HG03039 (cell line): ENCODE results near the gene WLS.
"Not testable (repeated sequence)": the region's sequence is repeated elsewhere in the genome, so short reads cannot be mapped to it uniquely, and the experiment has no call there.

ENCODE experiments used
- ATAC-seq: cut with Tn5 transposase; IDR thresholded peaks from one replicate; pipeline ENCODE4 v1.9.1; 2021; ENCODE audit warnings: mild to moderate bottlenecking, moderate library complexity; ENCODE audit not compliant: unreplicated experiment

The WLS gene

DNA sequence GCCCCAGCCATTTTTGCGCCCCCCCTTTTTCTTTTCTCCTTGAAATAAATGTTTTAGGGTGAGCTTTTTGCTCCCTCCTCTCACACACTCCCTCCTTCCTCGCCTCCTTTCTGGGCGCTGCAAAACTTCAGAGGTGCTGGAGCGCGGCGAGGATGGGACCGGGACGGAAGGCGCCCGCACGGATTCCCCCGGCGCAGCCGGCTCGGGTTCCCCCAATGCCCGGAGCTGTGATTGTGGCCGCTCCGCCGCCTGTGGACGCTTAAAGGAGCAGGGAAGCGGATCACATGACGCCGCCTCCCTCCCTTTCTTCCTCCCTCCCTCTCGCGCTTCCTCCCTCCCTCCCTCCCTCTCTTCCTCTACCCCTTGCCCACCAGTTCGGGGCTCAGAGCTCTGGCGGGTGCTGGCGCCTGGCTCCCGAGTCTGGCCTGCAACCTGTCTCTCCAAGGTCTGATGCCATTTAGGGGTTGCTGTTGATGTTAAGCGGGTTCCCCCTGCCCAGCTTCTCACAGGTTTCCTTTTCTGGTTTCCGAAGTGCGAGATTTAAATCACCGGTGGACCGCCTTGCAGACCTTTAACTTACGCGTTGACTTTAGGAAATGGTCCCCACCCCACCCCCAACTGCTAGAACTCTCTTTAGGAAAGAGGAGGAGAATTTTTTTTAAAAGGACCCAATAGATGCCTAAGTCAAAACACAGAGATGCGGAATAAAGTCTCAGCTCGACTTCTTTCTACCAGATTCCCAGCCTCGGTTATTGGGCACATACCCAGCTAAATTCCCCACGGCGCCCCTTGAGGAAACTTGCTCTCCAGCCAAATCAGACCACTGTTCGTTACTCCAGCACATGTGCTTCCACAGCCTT, at the start of gene WLS:
TSS of gene WLS (minus strand) at position 235 of the 860 bp plus-strand sequence. CDS start at position 11, 224 bp downstream.
- ATAC-seq = no peak

DNA sequence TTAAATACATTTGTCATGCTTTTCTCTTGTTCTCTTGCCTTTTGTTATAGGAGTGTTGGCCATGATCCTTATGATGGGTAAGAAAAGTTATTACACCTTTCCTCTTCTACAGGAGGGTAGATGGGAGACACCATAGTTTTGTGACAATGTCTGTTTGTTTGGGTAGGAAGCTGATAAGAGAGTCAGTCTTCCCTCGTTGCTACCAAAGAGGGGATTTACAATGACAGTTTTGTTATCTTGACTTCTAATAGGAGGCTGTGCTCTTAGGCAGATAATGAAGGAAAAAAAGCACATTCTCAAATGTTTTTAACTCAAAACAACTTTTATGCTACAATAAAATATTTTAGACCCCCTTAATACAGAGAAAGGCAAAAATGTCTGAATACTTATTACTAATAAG, 48.0 kb upstream of the WLS start:
- ATAC-seq = no peak

DNA sequence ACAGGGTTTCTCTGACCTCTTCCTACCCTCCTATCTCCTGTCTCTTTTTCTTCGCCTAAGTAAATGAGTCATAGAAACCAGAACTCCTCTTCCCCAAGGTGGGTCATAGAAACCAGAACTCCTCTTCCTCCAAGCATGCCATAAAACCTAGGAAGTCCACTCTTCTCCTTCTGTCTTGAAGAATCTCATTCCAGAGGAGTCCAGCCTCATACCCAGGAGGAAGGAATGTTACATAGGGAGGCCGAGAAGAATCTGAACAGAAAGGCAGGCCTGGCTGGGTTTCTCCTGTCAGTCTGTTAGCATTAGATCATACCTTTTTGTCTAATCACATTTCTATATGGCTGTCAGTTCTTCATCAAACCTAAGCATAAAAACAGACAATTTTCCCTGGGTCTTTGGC, 47.5 kb upstream of the WLS start:
- no peak for ATAC-seq

GRCh38 chr1:68278221-68278620, 45.9 kb upstream of the WLS start:
- ATAC-seq = no peak

DNA sequence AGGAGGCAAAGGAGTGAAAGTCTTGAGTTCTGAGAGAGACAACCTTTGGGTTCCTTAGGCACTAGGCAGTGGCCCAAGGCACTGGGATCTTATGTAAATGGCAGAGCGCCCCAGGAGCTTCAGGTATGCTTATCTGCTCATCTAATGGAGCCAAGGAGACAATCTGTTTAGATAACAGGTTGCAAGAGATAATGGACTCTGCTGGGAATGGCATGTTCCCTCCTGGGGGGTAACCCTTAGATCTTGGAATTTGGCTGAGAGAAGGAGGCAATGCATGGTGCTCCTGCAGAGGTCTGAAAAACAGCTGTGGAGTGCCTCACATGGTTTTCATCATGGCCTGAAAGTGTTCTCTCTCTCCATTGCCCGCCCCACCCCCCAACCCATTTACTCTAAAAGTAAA, 44.1 kb upstream of the WLS start:
- no peak for ATAC-seq

DNA sequence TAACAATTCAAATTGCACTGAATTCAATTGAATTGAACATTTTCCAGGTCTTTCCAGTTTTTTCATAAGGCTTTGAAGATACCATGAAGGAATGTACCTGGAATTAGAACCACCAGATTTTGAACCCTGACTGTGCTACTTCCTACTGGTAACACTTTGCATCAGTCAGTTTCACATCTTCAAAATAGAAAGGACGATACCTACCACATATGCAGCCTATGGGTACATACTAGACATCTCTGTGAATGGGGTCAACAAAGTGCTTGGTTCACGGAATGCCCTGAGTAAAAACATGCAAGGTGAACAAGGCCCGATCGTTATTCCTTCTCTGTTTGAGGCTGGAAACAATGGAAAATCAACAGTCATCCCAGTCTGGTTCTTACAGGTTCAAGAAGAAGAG, 41.2 kb upstream of the WLS start:
- no peak for ATAC-seq

GRCh38 chr1:68271596-68271995, 39.3 kb upstream of the WLS start:
- no peak for ATAC-seq

DNA sequence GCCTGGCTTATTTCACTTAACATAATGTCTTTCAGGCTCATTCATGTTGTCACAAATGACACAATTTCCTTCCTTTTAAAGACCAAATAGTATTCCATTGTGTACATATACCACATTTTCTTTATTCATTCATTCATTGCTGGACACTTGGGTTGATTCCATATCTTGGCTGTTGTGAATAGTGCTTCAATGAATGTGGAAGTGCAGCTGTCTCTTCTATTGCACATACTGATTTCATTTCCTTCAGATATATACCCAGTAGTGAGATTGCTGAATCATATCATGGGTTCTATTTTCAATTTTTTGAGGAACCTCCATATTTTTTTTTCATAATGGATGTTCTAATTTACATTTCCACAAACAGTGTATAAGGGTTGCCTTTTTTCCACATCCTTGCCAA, 38.6 kb upstream of the WLS start:
- no peak for ATAC-seq

GRCh38 chr1:68269637-68270430, 37.5 kb upstream of the WLS start:
- ATAC-seq = no peak

- ATAC-seq = no peak
Measured at GRCh38 chr1:68268896-68269483, 36.7 kb upstream of the WLS start.

GRCh38 chr1:68256824-68257223, 24.5 kb upstream of the WLS start:
- ATAC-seq = not testable (repeated sequence)

DNA sequence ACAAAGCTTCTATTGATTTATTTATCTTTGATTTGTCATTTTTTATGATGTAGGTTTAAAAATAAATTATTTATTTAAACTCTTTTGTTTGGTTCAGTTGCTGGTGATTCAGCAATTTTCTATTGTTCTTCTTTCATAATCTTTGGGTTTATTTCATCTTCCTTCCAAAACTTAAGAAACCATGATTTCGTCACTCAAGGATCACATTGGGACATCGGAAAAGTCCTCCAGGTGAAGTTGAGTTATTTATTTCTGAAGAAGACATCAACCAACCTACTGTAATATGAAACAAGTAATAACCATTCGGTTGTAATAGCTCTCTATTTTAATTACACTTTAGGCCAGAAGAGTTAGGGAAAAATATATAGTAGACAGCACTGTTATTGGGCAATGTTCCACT, 23.0 kb upstream of the WLS start:
- ATAC-seq = no peak

DNA sequence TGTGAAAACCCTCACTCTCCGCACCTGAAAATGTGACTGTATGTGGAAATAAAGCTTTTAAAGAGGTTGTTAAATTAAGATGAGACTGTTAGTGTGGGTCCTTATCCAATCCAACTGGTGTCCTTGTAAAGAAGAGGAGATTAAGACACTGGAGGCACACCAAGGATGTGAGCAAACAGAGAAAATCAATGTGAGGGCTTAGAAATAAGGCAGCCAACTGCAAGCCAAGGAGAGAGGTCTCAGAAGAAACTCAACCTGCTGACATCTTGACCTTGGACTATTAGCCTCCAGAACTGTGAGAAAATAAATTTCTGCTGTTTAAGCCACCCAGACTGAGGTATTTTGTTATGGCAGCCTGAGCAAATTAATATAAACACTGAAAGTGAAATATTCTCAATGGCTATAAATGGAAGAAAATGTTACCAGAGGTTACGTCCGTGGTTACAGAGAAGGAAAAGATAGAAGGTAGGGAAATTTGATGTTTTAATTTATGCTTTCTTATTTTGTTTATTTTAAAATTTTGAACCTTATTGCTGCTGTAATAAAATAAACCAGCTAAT, 22.4 kb upstream of the WLS start:
- no peak for ATAC-seq

DNA sequence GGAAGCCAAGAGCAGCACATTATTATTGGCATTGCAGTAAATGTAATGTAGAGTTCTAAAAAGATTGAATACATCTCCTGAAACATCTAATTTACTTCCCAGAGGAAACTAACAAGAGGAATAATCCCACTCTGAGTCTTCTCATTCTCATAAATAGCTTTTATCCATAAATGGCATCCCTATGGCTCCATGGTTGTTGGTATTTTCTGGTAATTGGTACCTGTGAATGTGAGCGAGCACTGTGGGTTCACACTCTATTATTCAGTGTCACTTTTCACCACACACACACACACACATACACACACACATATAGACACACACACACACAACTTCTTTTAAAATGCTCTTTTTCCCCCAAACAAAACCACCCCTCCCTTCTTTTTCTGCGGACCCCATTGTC, 4.7 kb upstream of the WLS start:
- ATAC-seq = no peak

- ATAC-seq = no peak
Measured at GRCh38 chr1:68234094-68234493, 1.8 kb upstream of the WLS start.

DNA sequence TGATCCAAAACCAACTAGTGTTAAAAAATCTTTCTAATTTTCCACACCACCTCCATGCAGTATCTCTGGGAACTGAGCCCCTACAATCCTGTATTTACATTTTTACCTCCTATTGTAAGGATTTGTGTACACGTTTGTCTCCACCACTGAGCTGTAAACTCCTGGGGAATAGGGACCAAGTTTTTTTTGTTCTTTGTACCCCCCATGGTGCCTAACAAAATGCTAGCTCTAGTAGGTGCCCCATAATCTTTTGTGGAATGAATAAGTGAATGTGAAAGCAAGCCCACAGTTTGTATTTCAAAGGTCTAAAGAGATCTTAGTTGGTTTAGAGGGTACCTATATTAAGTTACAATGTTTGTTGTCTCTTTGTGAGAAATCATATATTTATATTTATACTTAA, 879 bp upstream of the WLS start:
- ATAC-seq = no peak

GRCh38 chr1:68231627-68232288, 565 bp downstream of the WLS start:
- no peak for ATAC-seq

DNA sequence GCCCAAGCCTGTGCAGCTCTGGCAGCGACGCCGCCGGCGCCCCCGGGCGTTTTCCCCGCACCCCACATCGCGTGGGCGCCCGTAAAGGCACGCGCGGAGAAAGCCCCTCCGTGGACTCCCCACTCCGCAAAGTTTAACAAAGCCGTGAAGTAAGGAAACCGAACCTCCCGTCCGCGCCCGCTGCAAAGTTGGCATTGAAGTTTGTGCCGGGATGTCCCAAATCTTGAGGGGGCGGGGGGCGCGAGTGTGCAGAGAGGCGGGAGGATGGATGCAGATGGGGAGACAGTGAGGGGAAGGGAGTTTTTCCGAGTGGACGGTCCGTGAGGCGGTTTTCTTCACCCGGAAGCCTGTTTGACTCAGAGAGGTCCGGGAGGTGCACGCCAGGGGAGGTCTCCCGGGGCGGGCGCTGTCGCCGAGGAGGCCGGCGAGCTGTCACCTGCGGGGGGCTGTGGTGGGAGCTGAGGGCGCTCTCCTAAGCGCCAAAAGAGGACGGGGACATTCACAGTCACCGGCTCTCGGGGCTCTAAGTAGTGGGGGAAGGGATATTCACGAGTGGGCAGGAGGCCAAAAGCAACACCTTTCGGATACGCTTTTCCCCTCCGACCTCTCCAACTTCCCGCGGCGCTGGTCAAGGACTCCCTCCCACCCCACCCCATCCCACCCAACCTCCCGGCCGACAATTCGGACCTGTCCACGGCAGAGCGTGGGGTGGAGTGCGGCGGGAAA, 1.3 kb downstream of the WLS start:
- ATAC-seq = no peak

DNA sequence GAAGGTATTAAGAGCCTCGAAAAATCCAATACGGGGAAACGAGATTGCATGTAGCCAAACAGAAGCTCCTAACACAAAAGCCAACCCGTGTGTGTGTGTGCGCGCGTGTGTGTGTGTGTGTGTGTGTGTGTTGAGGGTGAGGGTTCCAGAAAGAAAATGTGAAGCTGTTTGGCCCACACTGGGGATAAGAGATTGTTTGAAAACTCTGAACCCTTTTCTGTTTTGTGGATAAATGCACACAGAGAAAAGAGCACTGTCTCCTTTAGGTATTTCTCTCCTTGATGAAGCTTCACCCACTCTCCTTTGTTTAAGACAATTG, 1.9 kb downstream of the WLS start:
- no peak for ATAC-seq

DNA sequence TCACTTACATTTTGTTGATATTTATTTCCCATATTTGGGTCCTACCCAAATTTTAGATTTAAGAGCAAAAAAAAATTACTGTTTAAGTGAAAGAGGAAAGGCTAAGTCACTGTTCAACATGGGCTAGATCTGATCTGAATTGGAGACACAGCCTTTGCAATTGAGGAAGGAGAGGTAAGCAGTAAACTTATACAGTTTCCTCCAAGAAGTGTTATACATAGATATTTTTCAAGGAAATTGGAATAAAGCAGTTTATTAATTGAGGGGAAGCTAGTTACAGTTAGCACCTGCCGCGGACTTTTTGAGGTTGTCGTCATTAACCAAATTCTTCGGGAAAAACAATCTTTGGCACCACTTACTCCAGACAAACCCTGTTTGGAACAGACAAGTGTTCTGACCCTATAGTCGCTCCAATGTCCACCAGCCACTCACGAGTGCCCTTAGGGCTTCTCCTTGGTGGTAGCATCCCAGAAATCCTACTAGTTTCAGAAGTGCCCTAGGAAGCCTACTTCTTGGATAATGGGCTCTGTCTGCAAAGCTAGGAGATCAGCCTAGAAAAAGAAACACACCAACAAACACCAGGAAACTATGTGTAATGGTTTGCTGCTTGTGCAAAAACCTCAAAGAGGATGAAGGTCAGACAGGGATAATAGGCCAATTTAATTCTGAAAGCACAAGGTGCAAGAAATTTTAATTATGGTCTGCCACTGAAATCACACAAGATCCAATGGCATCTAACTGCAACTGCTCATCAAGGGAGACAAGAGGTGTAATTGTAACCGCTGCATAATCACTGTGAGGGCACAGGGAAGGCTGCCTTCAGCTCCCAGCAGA, 2.5 kb downstream of the WLS start:
- no peak for ATAC-seq
